Measurements from ENCODE around the gene MTCH2. TPM values are rescaled to one million over a fixed set of nuclear protein-coding genes. Genes with fewer than 3 reads are reported as not detected.

The MTCH2 gene
- total RNA-seq, 1 donor from 2014 or later: 83.6 TPM

DNA sequence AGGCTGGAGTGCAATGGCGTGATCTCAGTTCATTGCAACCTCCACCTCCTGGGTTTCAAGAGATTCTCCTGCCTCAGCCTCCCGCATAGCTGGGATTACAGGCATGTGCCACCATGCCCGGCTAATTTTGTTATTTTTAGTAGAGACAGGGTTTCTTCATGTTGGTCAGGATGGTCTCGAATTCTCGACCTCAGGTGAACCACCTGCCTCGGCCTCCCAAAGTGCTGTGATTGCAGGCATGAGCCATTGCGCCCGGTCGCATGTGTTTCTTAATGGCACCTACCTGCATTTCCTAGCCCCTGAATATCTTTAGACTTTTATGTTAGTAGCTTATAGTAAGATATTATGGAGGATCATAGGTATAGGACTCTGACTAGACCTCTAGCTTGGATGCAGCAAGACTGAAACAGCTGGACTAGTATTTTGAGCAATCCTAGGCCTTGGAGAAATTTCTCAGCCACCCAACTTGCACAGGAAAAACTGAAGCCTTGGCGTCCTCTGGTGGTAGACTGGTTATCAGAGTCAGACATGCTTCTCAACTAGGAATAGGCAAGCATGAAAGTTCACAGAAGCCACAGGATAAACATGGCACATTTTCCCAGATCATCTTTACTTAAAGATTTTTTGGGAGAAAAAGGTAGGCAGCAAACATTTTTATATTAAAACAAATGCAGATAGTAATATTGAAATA lies 25.5 kb downstream of the MTCH2 start:
- Mint-ChIP-seq H3K27ac (no peak overlapping the region), H3K4me1 (no peaks in the 10 kb centered on the region), H3K9me3 (no peaks in the 10 kb centered on the region), H3K36me3 (peaks cover 2% of the 10 kb centered on the region), H3K27me3 (ENCODE audit: insufficient read depth, low read depth) (no peaks in the 10 kb centered on the region), H3K4me3 (no peak overlapping the region)
- Histone ChIP-seq H3K79me2 (ENCODE audit: low read depth) (no peaks in the 10 kb centered on the region), H4K20me1 (ENCODE audit: low read depth) (no peaks in the 10 kb centered on the region), H3K4me2 (no peak overlapping the region), H3K27ac (no peak overlapping the region), H3K9ac (no peak overlapping the region), H3K9me3 (ENCODE audit: low read depth) (no peaks in the 10 kb centered on the region), H3K4me1 (no peaks in the 10 kb centered on the region), H3F3A (ENCODE audit: low read depth) (peaks cover 23% of the 10 kb centered on the region), H3K27me3 (no peaks in the 10 kb centered on the region), H2AFZ (replicated peaks) (no peak overlapping the region), H3K36me3 (peaks cover 7% of the 10 kb centered on the region), H3K4me3 (no peak overlapping the region)
- TF ChIP-seq EZH2 (IDR thresholded peaks at IDR 0.05) (no peak), EZH2phosphoT487 (IDR thresholded peaks at IDR 0.05) (no peak)
- TF ChIP-seq, protein P1, sequence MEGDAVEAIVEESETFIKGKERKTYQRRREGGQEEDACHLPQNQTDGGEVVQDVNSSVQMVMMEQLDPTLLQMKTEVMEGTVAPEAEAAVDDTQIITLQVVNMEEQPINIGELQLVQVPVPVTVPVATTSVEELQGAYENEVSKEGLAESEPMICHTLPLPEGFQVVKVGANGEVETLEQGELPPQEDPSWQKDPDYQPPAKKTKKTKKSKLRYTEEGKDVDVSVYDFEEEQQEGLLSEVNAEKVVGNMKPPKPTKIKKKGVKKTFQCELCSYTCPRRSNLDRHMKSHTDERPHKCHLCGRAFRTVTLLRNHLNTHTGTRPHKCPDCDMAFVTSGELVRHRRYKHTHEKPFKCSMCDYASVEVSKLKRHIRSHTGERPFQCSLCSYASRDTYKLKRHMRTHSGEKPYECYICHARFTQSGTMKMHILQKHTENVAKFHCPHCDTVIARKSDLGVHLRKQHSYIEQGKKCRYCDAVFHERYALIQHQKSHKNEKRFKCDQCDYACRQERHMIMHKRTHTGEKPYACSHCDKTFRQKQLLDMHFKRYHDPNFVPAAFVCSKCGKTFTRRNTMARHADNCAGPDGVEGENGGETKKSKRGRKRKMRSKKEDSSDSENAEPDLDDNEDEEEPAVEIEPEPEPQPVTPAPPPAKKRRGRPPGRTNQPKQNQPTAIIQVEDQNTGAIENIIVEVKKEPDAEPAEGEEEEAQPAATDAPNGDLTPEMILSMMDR (IDR thresholded peaks at IDR 0.05): peak; percentile 79
- peak; percentile 60 for DNase-seq (ENCODE audit: low spot score)

DNA sequence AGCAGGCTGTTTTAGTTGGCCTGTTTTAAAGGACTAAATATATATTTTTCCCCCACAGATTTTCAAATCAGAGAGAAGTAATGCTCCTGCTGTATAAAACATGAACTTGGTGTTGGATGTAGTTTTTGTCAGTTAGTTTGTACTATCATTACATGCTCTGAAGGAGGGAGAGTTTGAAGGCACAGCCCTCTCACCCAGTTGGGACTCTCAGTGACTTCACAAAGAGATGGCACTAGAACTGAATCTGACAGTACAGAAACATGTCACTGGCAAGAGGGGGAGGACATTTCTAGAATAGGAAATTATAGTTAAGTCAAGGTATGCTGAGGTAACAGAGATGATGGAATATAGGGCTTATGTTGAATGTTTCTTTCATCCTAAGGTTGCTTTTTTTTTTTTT lies 27.1 kb downstream of the MTCH2 start:
- Histone ChIP-seq H3K27me3 (no peaks in the 10 kb centered on the region), H3K36me3 (peaks cover 7% of the 10 kb centered on the region), H3K9ac (no peak overlapping the region), H2AFZ (replicated peaks) (no peak overlapping the region), H3K9me3 (ENCODE audit: low read depth) (no peaks in the 10 kb centered on the region), H3K4me2 (no peak overlapping the region), H3K27ac (no peak overlapping the region), H3F3A (ENCODE audit: low read depth) (peaks cover 23% of the 10 kb centered on the region), H4K20me1 (ENCODE audit: low read depth) (no peaks in the 10 kb centered on the region), H3K79me2 (ENCODE audit: low read depth) (no peaks in the 10 kb centered on the region), H3K4me1 (no peaks in the 10 kb centered on the region), H3K4me3 (no peak overlapping the region)
- H3K27ac Mint-ChIP-seq: no peak overlapping the region
- TF ChIP-seq EZH2 (IDR thresholded peaks at IDR 0.05) (no peak), EZH2phosphoT487 (IDR thresholded peaks at IDR 0.05) (no peak)
- TF ChIP-seq, protein P1 (IDR thresholded peaks at IDR 0.05): no peak
- H3K36me3 Mint-ChIP-seq: peaks cover 2% of the 10 kb centered on the region
- no peaks in the 10 kb centered on the region for H3K9me3 Mint-ChIP-seq
- H3K4me3 Mint-ChIP-seq: no peak overlapping the region
- H3K27me3 Mint-ChIP-seq (ENCODE audit: insufficient read depth, low read depth): no peaks in the 10 kb centered on the region
- DNase-seq (ENCODE audit: low spot score): no peak
- H3K4me1 Mint-ChIP-seq: no peaks in the 10 kb centered on the region

DNA sequence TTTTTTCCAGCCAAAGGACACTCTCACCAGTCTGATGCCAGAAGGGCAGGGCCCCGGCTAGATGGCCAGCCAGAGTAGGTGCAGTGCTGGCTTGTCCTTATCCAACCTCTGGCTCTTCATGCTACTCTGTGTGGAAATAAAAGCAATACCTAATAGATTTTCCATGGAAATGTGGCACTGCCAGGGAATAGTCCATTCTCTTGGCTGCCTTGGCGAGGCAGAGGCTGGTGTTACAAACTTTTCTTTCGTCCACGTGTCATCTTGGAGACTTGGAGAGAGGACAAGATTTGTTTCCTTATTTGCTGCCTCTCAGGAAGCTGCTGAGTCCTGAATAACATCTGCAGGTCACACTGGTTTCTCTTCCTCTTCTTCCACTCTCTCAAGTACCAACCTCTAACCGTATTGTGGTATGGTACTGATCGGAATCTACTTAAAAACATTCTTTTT lies 31.0 kb downstream of the MTCH2 start:
- H3K27me3 ChIP-seq: no peaks in the 10 kb centered on the region
- no peak overlapping the region for H3K4me2 ChIP-seq
- H3F3A ChIP-seq (ENCODE audit: low read depth): peaks cover 4% of the 10 kb centered on the region
- Mint-ChIP-seq H3K9me3 (no peaks in the 10 kb centered on the region), H3K4me1 (peaks cover 5% of the 10 kb centered on the region), H3K27me3 (ENCODE audit: insufficient read depth, low read depth) (no peaks in the 10 kb centered on the region), H3K36me3 (peaks cover 6% of the 10 kb centered on the region), H3K27ac (no peak overlapping the region), H3K4me3 (no peak overlapping the region)
- H3K4me3 ChIP-seq: no peak overlapping the region
- no peaks in the 10 kb centered on the region for H3K36me3 ChIP-seq
- no peaks in the 10 kb centered on the region for H3K4me1 ChIP-seq
- no peak for DNase-seq (ENCODE audit: low spot score)
- no peak overlapping the region for H3K9ac ChIP-seq
- no peaks in the 10 kb centered on the region for H4K20me1 ChIP-seq (ENCODE audit: low read depth)
- H3K9me3 ChIP-seq (ENCODE audit: low read depth): no peaks in the 10 kb centered on the region
- H3K79me2 ChIP-seq (ENCODE audit: low read depth): no peaks in the 10 kb centered on the region
- TF ChIP-seq EZH2phosphoT487 (IDR thresholded peaks at IDR 0.05) (no peak), EZH2 (IDR thresholded peaks at IDR 0.05) (no peak)
- TF ChIP-seq, protein P1 (IDR thresholded peaks at IDR 0.05): no peak
- H2AFZ ChIP-seq (replicated peaks): no peak overlapping the region
- no peak overlapping the region for H3K27ac ChIP-seq

Measured in neural progenitor cell (in vitro differentiated cells).